Stimulated activated CD8-positive, alpha-beta memory T cell treated with anti-CD3 and anti-CD28 coated beads, Interleukin-4, amount 100 ng/mL, for 4 hours (primary cell): ENCODE results near the gene RAD51.

Experiments used
- DNase-seq, 2 donors: peaks; one replicate each; pipeline ENCODE4 v3.0.0-alpha.2; 2020; ENCODE audit warnings: low read depth in 2 of 2, low spot score in 1 of 2

The RAD51 gene

GRCh38 chr15:40721701-40722100 is 26.7 kb downstream of the RAD51 start:
- no peak for DNase-seq

- DNase-seq = no peak
These were observed 27.4 kb downstream of the RAD51 start for GRCh38 chr15:40722354-40722753.

GRCh38 chr15:40722934-40723333 is 28.0 kb downstream of the RAD51 start:
- no peak for DNase-seq

GRCh38 chr15:40723919-40724318 is 28.9 kb downstream of the RAD51 start:
- no peak for DNase-seq

GRCh38 chr15:40731034-40731433 is 36.1 kb downstream of the RAD51 start:
- no peak for DNase-seq

GRCh38 chr15:40736575-40736974 is 41.6 kb downstream of the RAD51 start:
- no peak for DNase-seq

GRCh38 chr15:40737048-40737447 is 42.1 kb downstream of the RAD51 start:
- DNase-seq = no peak

GRCh38 chr15:40739047-40739446 is 44.1 kb downstream of the RAD51 start:
- no peak for DNase-seq

GRCh38 chr15:40739854-40740253 is 44.9 kb downstream of the RAD51 start:
- no peak for DNase-seq

GRCh38 chr15:40743485-40743901 is 48.5 kb downstream of the RAD51 start:
- DNase-seq = no peak

- peak in 1 of 2 donors; percentile 60 for DNase-seq
These were observed 49.2 kb downstream of the RAD51 start for GRCh38 chr15:40743921-40744814.

GRCh38 chr15:40744815-40745152 is 49.8 kb downstream of the RAD51 start:
- no peak for DNase-seq

GRCh38 chr15:40746916-40747418 is 52.0 kb downstream of the RAD51 start:
- DNase-seq = no peak

GRCh38 chr15:40747685-40748631 is 53.0 kb downstream of the RAD51 start:
- DNase-seq = no peak

GRCh38 chr15:40749151-40749630 is 54.2 kb downstream of the RAD51 start:
- no peak for DNase-seq

GRCh38 chr15:40750885-40751284 is 55.9 kb downstream of the RAD51 start:
- DNase-seq = no peak

GRCh38 chr15:40751745-40752144 is 56.8 kb downstream of the RAD51 start:
- no peak for DNase-seq

- DNase-seq = no peak
These were observed 59.6 kb downstream of the RAD51 start for GRCh38 chr15:40754574-40754882.

GRCh38 chr15:40754883-40755811 is 60.2 kb downstream of the RAD51 start, which contains the start of gene RMDN3:
RMDN3 (minus strand) TSS chr15:40755254; CDS start chr15:40754783, 471 bp downstream.
- peak; percentile 81 for DNase-seq

- DNase-seq = no peak
These were observed 60.8 kb downstream of the RAD51 start for GRCh38 chr15:40755812-40756208.

- DNase-seq = no peak
These were observed 62.0 kb downstream of the RAD51 start for GRCh38 chr15:40756938-40757337.
